GM19193 (cell line): ENCODE data around the gene PTPN6.

Source experiments
- POLR2A ChIP-seq: IDR thresholded peaks from 4 replicates; pipeline ENCODE4 v1.6.1; 2011; ENCODE audit not compliant: insufficient read depth, insufficient read length; ENCODE audit errors: extremely low read depth

Gene PTPN6

GRCh38 chr12:6981152-6982052 lies 30.2 kb downstream of the PTPN6 start:
- TF ChIP-seq POLR2A = no peak

GRCh38 chr12:6982532-6982931 lies 31.4 kb downstream of the PTPN6 start:
- TF ChIP-seq POLR2A = no peak

- no peak for TF ChIP-seq POLR2A
These were observed 36.9 kb downstream of the PTPN6 start for GRCh38 chr12:6987956-6988553.

GRCh38 chr12:6996040-6996441 lies 44.9 kb downstream of the PTPN6 start:
- no peak for TF ChIP-seq POLR2A

GRCh38 chr12:6998715-6999451 lies 47.7 kb downstream of the PTPN6 start:
- TF ChIP-seq POLR2A = no peak

- TF ChIP-seq POLR2A = no peak
These were observed 50.9 kb downstream of the PTPN6 start for GRCh38 chr12:7001921-7002591.

- TF ChIP-seq POLR2A = no peak
These were observed 53.2 kb downstream of the PTPN6 start for GRCh38 chr12:7004287-7004803.

- no peak for TF ChIP-seq POLR2A
These were observed 53.7 kb downstream of the PTPN6 start for GRCh38 chr12:7004840-7005239.

- TF ChIP-seq POLR2A = no peak
These were observed 54.2 kb downstream of the PTPN6 start for GRCh38 chr12:7005311-7005710.

GRCh38 chr12:7006639-7007038 lies 55.5 kb downstream of the PTPN6 start:
- no peak for TF ChIP-seq POLR2A

GRCh38 chr12:7008864-7009263 lies 57.7 kb downstream of the PTPN6 start:
- no peak for TF ChIP-seq POLR2A

- TF ChIP-seq POLR2A = no peak
These were observed 58.4 kb downstream of the PTPN6 start for GRCh38 chr12:7009512-7009911.
